Activated CD8-positive, alpha-beta memory T cell treated with anti-CD3 and anti-CD28 coated beads, Interleukin-2, amount 10 ng/mL, durations not matched to agents 7 days and 5 days (primary cell): ENCODE data around the gene SAMD1. TPM values are rescaled to one million over a fixed set of nuclear protein-coding genes. Genes with fewer than 3 reads are reported as not detected.

Experiments used
- ATAC-seq: fragments of 150-1000 bp; cut with Tn5 transposase; one replicate; pipeline ENCODE4 v1.10.0; 2021; ENCODE audit warnings: moderate library complexity
- CTCF ChIA-PET: fragments of 350-600 bp; sonication (Branson Sonifier 250); formaldehyde crosslinking; loops from one replicate; lab custom pipeline; 2021; ENCODE audit warnings: antibody characterized with exemption; lab: Charles Lee
- DNase-seq: peaks from one replicate; pipeline ENCODE4 v3.0.0-alpha.2; 2020
- H3K27ac Mint-ChIP-seq: one replicate; pipeline ENCODE4 v1.8.0; 2021; ENCODE audit warnings: mild to moderate bottlenecking, mixed read lengths
- H3K27me3 Mint-ChIP-seq: one replicate; pipeline ENCODE4 v1.8.0; 2021; ENCODE audit warnings: mixed read lengths
- H3K36me3 Mint-ChIP-seq: one replicate; pipeline ENCODE4 v1.8.0; 2021; ENCODE audit warnings: mild to moderate bottlenecking, mixed read lengths
- H3K4me1 Mint-ChIP-seq: one replicate; pipeline ENCODE4 v1.8.0; 2021; ENCODE audit warnings: mixed read lengths
- H3K4me3 Mint-ChIP-seq: one replicate; pipeline ENCODE4 v1.8.0; 2021; ENCODE audit warnings: mild to moderate bottlenecking, moderate library complexity, mixed read lengths
- H3K9me3 Mint-ChIP-seq: one replicate; pipeline ENCODE4 v1.8.0; 2022; ENCODE audit warnings: low read depth, mixed read lengths
- total RNA-seq, 2 experiments: library from RNA; stranded (reverse); gene quantifications; one replicate each; pipeline ENCODE4 v1.2.3, GENCODE V29; 2021

Gene SAMD1
- total RNA-seq, 2 experiments from 2014 or later = 60.4 to 81.9 TPM

DNA sequence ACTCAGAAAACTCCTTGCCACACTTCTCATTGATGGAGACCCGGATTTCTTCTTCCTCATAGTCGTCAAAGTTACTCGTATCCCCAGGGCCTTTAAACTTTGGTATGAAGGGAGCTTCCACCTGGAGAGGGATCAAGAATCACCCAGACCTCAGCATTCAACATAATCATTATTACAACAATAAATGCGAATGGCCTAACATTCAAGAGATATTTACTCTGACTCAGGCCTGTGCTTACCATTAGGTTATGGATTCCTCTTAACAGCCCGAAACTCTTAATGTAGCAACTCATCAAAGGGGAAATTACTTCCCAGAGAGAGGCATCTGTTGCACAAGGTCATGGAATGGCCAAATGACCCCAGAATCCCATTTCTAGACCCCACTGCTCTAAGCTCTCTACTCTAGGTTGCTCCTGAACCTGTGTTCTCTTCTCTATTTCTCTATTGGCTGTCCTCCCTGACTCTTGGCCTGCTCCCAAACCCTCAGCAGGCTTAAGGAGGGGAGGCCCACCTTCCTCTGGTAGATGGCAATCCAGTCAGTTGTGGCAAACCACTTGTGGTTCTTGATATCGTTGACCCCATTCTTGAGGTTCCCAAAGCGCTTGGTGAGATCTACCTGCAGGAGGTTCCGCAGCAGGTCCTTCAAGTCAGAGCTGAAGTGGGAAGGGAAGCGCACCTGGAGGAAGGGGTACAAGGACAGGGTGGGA, 2.7 kb upstream of the SAMD1 start:
- H3K27me3 Mint-ChIP-seq = no peaks in the 10 kb centered on the region
- peaks cover 15% of the 10 kb centered on the region for H3K36me3 Mint-ChIP-seq
- H3K27ac Mint-ChIP-seq = peak overlapping the region; percentile 24
- H3K4me3 Mint-ChIP-seq = peak overlapping the region; percentile 33
- ATAC-seq = no peak
- CTCF ChIA-PET = interaction anchor here (0.9 to 1.4 kb wide), 3 partner anchors 21 to 43 kb away, joined by 3 read pairs; partner anchors contain the start of genes ASF1B and MISP3
- peaks cover 4% of the 10 kb centered on the region for H3K9me3 Mint-ChIP-seq
- DNase-seq = no peak
- H3K4me1 Mint-ChIP-seq = peaks cover 20% of the 10 kb centered on the region

DNA sequence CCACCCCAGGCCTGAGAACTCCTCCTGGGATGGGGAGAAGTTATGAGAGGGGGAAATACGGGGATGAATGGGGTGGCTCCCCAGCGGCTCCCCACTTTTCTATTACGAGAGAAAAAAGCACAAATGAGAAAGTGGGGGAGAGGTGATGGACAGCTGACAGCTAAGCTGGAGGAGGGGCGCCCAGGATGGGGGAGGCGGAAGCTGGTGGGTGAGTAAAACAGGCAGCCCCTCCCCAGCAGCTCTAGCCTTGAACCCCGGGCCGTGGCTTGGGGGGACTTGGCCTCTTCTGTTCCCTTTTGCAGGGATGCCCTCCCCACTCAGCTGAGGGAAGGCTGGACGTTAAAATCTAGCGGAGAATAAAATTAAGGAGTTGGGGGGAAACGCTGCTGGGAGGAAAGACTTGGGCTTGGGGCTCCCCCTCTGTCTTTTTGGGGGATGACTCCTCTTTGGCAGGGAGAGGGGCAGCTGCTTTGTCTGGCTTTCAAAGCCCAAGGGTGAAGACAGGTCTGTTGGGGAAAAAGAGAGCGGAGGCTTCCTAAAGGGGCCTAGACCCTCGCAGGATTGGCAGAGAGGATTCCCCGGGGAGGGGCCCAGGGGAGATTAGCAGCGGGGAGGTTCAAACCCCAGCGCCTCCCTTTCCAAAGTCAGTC, 1.4 kb upstream of the SAMD1 start:
- peak; percentile 2 for ATAC-seq
- Mint-ChIP-seq H3K9me3 (peaks cover 4% of the 10 kb centered on the region), H3K36me3 (peaks cover 19% of the 10 kb centered on the region), H3K27me3 (no peaks in the 10 kb centered on the region), H3K27ac (peak overlapping the region; percentile 99), H3K4me3 (peak overlapping the region; percentile 82), H3K4me1 (peaks cover 20% of the 10 kb centered on the region)
- CTCF ChIA-PET = interaction anchor here (0.9 to 1.5 kb wide), 6 partner anchors 10 to 210 kb away, joined by 3 read pairs; no protein-coding TSS in a partner anchor
- peak; percentile 73 for DNase-seq

- Mint-ChIP-seq H3K4me3 (peak overlapping the region; percentile 82), H3K9me3 (peaks cover 4% of the 10 kb centered on the region), H3K36me3 (peaks cover 19% of the 10 kb centered on the region), H3K27me3 (no peaks in the 10 kb centered on the region), H3K4me1 (peaks cover 20% of the 10 kb centered on the region), H3K27ac (peak overlapping the region; percentile 99)
- CTCF ChIA-PET = interaction anchor here (1.0 to 1.5 kb wide), 5 partner anchors 9 to 47 kb away, joined by 3 read pairs; no protein-coding TSS in a partner anchor
- DNase-seq (peak; percentile 67), ATAC-seq (peak; percentile 83)
Observed at GRCh38 chr19:14091081-14091812, 696 bp upstream of the SAMD1 start.

GRCh38 chr19:14089662-14090508, 666 bp downstream of the SAMD1 start:
- peaks cover 4% of the 10 kb centered on the region for H3K9me3 Mint-ChIP-seq
- peaks cover 20% of the 10 kb centered on the region for H3K4me1 Mint-ChIP-seq
- H3K27me3 Mint-ChIP-seq = no peaks in the 10 kb centered on the region
- peak; percentile 61 for DNase-seq
- CTCF ChIA-PET = interaction anchor here (0.7 to 1.5 kb wide), 5 partner anchors 15 to 260 kb away, joined by 3 to 4 read pairs (median 3); partner anchors contain the start of genes BRME1, CC2D1A and IL27RA
- H3K27ac Mint-ChIP-seq = peak overlapping the region; percentile 68
- H3K4me3 Mint-ChIP-seq = peak overlapping the region; percentile 72
- peak; percentile 17 for ATAC-seq
- peaks cover 19% of the 10 kb centered on the region for H3K36me3 Mint-ChIP-seq

- CTCF ChIA-PET = interaction anchor here (0.6 to 1.5 kb wide), 4 partner anchors 14 to 227 kb away, joined by 3 to 4 read pairs (median 4); partner anchors contain the start of genes IL27RA and MISP3
Observed at GRCh38 chr19:14089412-14089661, 1.2 kb downstream of the SAMD1 start.

DNA sequence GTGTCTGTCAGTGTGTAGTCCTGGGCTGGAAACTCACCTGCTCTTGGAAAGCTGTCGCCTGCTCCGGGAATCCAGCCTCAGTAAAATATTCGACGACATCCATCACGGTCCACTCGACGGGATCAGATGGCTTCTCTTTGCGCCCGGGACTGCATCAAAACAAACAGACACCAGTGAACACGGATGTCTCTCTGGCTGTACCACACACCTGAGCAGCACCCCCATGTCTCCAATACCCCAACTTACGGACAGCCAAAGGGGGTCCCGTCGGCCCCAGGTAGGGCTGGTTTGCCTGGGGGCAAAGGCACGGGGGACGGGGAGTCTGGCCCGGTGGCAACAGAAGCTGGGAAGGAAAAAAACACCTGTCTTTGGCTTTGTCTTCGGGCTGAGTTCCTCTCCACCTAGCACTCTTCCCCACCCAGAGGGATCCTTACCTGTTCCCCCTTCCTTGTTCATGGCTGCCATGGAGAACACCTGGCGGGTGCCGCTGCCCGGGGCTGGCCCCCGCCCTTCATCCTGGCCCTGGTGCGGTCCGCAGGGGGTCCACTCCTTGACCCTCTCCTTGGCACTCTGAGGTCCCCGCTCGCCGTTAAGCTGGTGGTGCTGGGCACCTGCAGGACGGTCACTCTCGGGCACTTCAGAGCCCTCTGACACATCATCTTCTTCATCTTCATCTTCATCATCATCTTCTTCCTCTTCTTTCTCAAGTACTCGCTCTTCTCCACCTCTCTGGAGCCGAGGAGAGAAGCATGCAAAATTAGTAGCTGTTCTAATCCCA, 1.7 kb downstream of the SAMD1 start:
- Mint-ChIP-seq H3K36me3 (peaks cover 19% of the 10 kb centered on the region), H3K27ac (no peak overlapping the region), H3K4me1 (peaks cover 20% of the 10 kb centered on the region), H3K4me3 (peak overlapping the region; percentile 66), H3K9me3 (peaks cover 4% of the 10 kb centered on the region), H3K27me3 (no peaks in the 10 kb centered on the region)
- CTCF ChIA-PET = interaction anchor here (0.6 to 2.1 kb wide), 5 partner anchors 13 to 227 kb away, joined by 3 to 7 read pairs (median 4); partner anchors contain the start of genes IL27RA and MISP3
- DNase-seq (no peak), ATAC-seq (no peak)

More at GRCh38 chr19:14089412-14089661, 1.2 kb downstream of the SAMD1 start:
- Mint-ChIP-seq H3K27me3 (no peaks in the 10 kb centered on the region), H3K4me3 (peak overlapping the region; percentile 66), H3K4me1 (peaks cover 20% of the 10 kb centered on the region), H3K9me3 (peaks cover 4% of the 10 kb centered on the region), H3K36me3 (peaks cover 19% of the 10 kb centered on the region), H3K27ac (peak overlapping the region; percentile 68)
- ATAC-seq (no peak), DNase-seq (no peak)

- Mint-ChIP-seq H3K27ac (no peak overlapping the region), H3K9me3 (no peaks in the 10 kb centered on the region), H3K36me3 (peaks cover 12% of the 10 kb centered on the region), H3K27me3 (no peaks in the 10 kb centered on the region), H3K4me3 (no peak overlapping the region), H3K4me1 (peaks cover 14% of the 10 kb centered on the region)
- no peak for DNase-seq
- CTCF ChIA-PET = interaction anchor here (1.7 kb wide), 1 partner anchor 13 kb away, joined by 6 read pairs; no protein-coding TSS in a partner anchor
- ATAC-seq = no peak
Observed at GRCh38 chr19:14086098-14086497, 4.5 kb downstream of the SAMD1 start.

GRCh38 chr19:14085309-14085995, 5.1 kb downstream of the SAMD1 start, which contains the start of gene C19orf67:
Gene C19orf67 (minus strand): TSS chr19:14085783. CDS start chr19:14085627, 156 bp downstream.
- H3K4me1 Mint-ChIP-seq = peaks cover 15% of the 10 kb centered on the region
- DNase-seq = no peak
- no peak within 1 kb of the TSS for H3K27ac Mint-ChIP-seq
- H3K27me3 Mint-ChIP-seq = no peaks in the 10 kb centered on the region
- CTCF ChIA-PET = interaction anchor here (3.0 kb wide), 1 partner anchor 30 kb away, joined by 12 read pairs; no protein-coding TSS in a partner anchor
- peaks cover 12% of the 10 kb centered on the region for H3K36me3 Mint-ChIP-seq
- ATAC-seq = no peak
- no peaks in the 10 kb centered on the region for H3K9me3 Mint-ChIP-seq
- H3K4me3 Mint-ChIP-seq = no peak within 1 kb of the TSS

DNA sequence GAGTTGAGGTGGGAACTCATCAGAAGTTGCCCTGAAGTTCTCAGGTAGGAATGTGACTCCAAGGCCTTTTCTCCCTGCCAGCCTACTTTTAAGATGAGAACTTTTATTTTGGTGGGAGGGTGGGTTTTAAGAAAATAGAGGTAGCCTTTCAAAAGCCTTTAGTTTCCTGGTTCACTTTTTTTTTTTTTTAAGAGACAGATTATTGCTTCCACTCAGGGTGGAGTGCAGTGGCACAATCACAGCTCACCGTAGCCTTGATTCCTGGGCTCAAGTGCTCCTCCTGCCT, 7.9 kb downstream of the SAMD1 start:
- no peak overlapping the region for H3K27ac Mint-ChIP-seq
- CTCF ChIA-PET = interaction anchor here (0.7 to 7.4 kb wide), 6 partner anchors 9 to 179 kb away, joined by 3 to 38 read pairs (median 8); partner anchors contain the start of genes ASF1B and MISP3

GRCh38 chr19:14081797-14082674, 8.5 kb downstream of the SAMD1 start:
- Mint-ChIP-seq H3K36me3 (no peaks in the 10 kb centered on the region), H3K4me1 (peaks cover 16% of the 10 kb centered on the region), H3K9me3 (no peaks in the 10 kb centered on the region), H3K27me3 (no peaks in the 10 kb centered on the region), H3K4me3 (peak overlapping the region; percentile 92), H3K27ac (peak overlapping the region; percentile 92)
- no peak for ATAC-seq
- peak; percentile 54 for DNase-seq
- CTCF ChIA-PET = interaction anchor here (0.7 to 7.4 kb wide), 15 partner anchors 9 to 398 kb away, joined by 3 to 38 read pairs (median 6); partner anchors contain the start of genes ASF1B and MISP3

More for the DNA sequence above, 7.9 kb downstream of the SAMD1 start:
- DNase-seq (no peak), ATAC-seq (no peak)
- Mint-ChIP-seq H3K4me3 (no peak overlapping the region), H3K9me3 (no peaks in the 10 kb centered on the region), H3K36me3 (no peaks in the 10 kb centered on the region), H3K27me3 (no peaks in the 10 kb centered on the region), H3K4me1 (peaks cover 13% of the 10 kb centered on the region)
